ENCODE data around the gene HOXC9.

GRCh38 chr12:53994009-53994263 lies 6.0 kb upstream of the HOXC9 start:
- TF ChIP-seq POLR2A (IDR thresholded peaks at IDR 0.05; ENCODE audit: extremely low read depth, insufficient read length) = no peak
- TF ChIP-seq CTCF (IDR thresholded peaks at IDR 0.05; ENCODE audit: low read depth, low read length) = no peak
- no peak for TF ChIP-seq MYC (IDR thresholded peaks at IDR 0.05; ENCODE audit: low read depth, low read length)
- TF ChIP-seq MAX (IDR thresholded peaks at IDR 0.05; ENCODE audit: low read depth, low read length) = no peak
